Caco-2 (cell line): Measurements from ENCODE around the gene MEG3. TPM values are rescaled to one million over a fixed set of nuclear protein-coding genes. Genes with fewer than 3 reads are reported as not detected.

ENCODE experiments used
- BruUV-seq: library from RNA; stranded (reverse); fragments of 400-500 nt; replicated peaks from 2 replicates; lab custom pipeline; 2021; lab: Mats Ljungman, UMichigan
- CTCF ChIA-PET: fragments of 300-600 bp; sonication (Branson Sonifier 250); formaldehyde crosslinking; loops from one replicate; lab custom pipeline; 2022; ENCODE audit warnings: antibody characterized with exemption; lab: Charles Lee
- POLR2A ChIA-PET: fragments of 300-600 bp; sonication (Branson Sonifier 250); formaldehyde crosslinking; loops from one replicate; lab custom pipeline; 2022; ENCODE audit warnings: antibody characterized with exemption; lab: Charles Lee
- DNase-seq, 2 experiments: peaks; one replicate each; pipeline versions ENCODE4 v3.0.0 to v3.0.0-alpha.2; 2020 to 2022
- H3K27me3 ChIP-seq: replicated peaks from 2 replicates; pipeline ENCODE4 v1.6.0; 2011; ENCODE audit warnings: low read length; ENCODE audit not compliant: control insufficient read depth, insufficient read depth
- H3K36me3 ChIP-seq: 2 replicates; pipeline ENCODE4 v1.5.1; 2011; ENCODE audit warnings: low read length; ENCODE audit not compliant: control insufficient read depth, insufficient read depth
- H3K4me1 ChIP-seq: fragments of 250-450 bp; sonication (Bioruptor Pico); 2 replicates; pipeline ENCODE4 v1.5.1; 2020; ENCODE audit warnings: mild to moderate bottlenecking
- H3K4me3 ChIP-seq: 2 replicates; pipeline ENCODE4 v1.5.1; 2011; ENCODE audit warnings: low read depth, mild to moderate bottlenecking, control low read depth, low read length
- H3K9me3 ChIP-seq: fragments of 250-450 bp; sonication (Bioruptor Pico); 2 replicates; pipeline ENCODE4 v1.5.1; 2020; ENCODE audit warnings: mild to moderate bottlenecking, moderate library complexity
- H3K27ac Mint-ChIP-seq: one replicate; pipeline ENCODE4 v1.8.0; 2022; ENCODE audit warnings: mixed read lengths; ENCODE audit not compliant: unreplicated experiment
- H3K27me3 Mint-ChIP-seq: one replicate; pipeline ENCODE4 v1.8.0; 2022; ENCODE audit warnings: mixed read lengths; ENCODE audit not compliant: insufficient read depth, unreplicated experiment
- H3K36me3 Mint-ChIP-seq: one replicate; pipeline ENCODE4 v1.8.0; 2022; ENCODE audit warnings: mild to moderate bottlenecking, mixed read lengths; ENCODE audit not compliant: insufficient read depth, unreplicated experiment
- H3K4me1 Mint-ChIP-seq: one replicate; pipeline ENCODE4 v1.8.0; 2022; ENCODE audit warnings: low read depth, mixed read lengths; ENCODE audit not compliant: unreplicated experiment
- H3K4me3 Mint-ChIP-seq: one replicate; pipeline ENCODE4 v1.8.0; 2022; ENCODE audit warnings: mild to moderate bottlenecking, moderate library complexity, mixed read lengths; ENCODE audit not compliant: unreplicated experiment
- H3K9me3 Mint-ChIP-seq: one replicate; pipeline ENCODE4 v1.8.0; 2022; ENCODE audit warnings: mixed read lengths; ENCODE audit not compliant: unreplicated experiment
- CTCF ChIP-seq, 2 experiments: fragments of 200-600 bp in 1 of 2; IDR thresholded peaks; 1 replicate in 1 of 2; 2 replicates in 1 of 2; pipeline versions ENCODE4 v1.5.1 to v1.8.0; 2011 to 2022; ENCODE audit warnings: antibody characterized with exemption in 1 of 2, control low read depth in 1 of 2, inconsistent platforms in 1 of 2, low read depth in 1 of 2, low read length in 1 of 2, mild to moderate bottlenecking in 1 of 2, moderate library complexity in 1 of 2; ENCODE audit not compliant: insufficient read depth in 1 of 2, severe bottlenecking in 1 of 2, unreplicated experiment in 1 of 2
- intact Hi-C: fragments of 100-400 bp; cut with micrococcal nuclease; formaldehyde crosslinking; loops from one replicate; pipeline ENCODE4 v1.10.0; 2022; ENCODE audit not compliant: unreplicated experiment
- total RNA-seq: library from RNA; stranded (reverse); gene quantifications from 2 replicates; pipeline ENCODE4 v1.2.3, GENCODE V29; 2022

MEG3 gene
- total RNA-seq, 1 experiment from 2014 or later: not detected

GRCh38 chr14:100839681-100840111, 13.8 kb downstream of the MEG3 start:
- intact Hi-C loops: no loop called here
- H3K4me3 Mint-ChIP-seq: no peak overlapping the region
- ChIA-PET POLR2A (no interaction called here), CTCF (interaction anchor here (0.7 kb wide), 1 partner anchor 645 kb away, joined by 3 read pairs; no protein-coding TSS in a partner anchor)
- DNase-seq: no peak
- TF ChIP-seq CTCF (IDR thresholded peaks at IDR 0.05; ENCODE audit: insufficient read depth in 1 of 2, low read depth in 1 of 2, low read length in 1 of 2, severe bottlenecking in 1 of 2, unreplicated experiment in 1 of 2): no peak
- Histone ChIP-seq H3K4me1 (no peaks in the 10 kb centered on the region), H3K4me3 (no peak overlapping the region), H3K27me3 (no peaks in the 10 kb centered on the region), H3K9me3 (no peaks in the 10 kb centered on the region), H3K36me3 (no peaks in the 10 kb centered on the region)
- H3K4me1 Mint-ChIP-seq: peaks cover 7% of the 10 kb centered on the region
- H3K27me3 Mint-ChIP-seq: no peaks in the 10 kb centered on the region
- H3K9me3 Mint-ChIP-seq: no peaks in the 10 kb centered on the region
- H3K27ac Mint-ChIP-seq: no peak overlapping the region
- H3K36me3 Mint-ChIP-seq: no peaks in the 10 kb centered on the region
- BruUV-seq: no TSS peak

DNA sequence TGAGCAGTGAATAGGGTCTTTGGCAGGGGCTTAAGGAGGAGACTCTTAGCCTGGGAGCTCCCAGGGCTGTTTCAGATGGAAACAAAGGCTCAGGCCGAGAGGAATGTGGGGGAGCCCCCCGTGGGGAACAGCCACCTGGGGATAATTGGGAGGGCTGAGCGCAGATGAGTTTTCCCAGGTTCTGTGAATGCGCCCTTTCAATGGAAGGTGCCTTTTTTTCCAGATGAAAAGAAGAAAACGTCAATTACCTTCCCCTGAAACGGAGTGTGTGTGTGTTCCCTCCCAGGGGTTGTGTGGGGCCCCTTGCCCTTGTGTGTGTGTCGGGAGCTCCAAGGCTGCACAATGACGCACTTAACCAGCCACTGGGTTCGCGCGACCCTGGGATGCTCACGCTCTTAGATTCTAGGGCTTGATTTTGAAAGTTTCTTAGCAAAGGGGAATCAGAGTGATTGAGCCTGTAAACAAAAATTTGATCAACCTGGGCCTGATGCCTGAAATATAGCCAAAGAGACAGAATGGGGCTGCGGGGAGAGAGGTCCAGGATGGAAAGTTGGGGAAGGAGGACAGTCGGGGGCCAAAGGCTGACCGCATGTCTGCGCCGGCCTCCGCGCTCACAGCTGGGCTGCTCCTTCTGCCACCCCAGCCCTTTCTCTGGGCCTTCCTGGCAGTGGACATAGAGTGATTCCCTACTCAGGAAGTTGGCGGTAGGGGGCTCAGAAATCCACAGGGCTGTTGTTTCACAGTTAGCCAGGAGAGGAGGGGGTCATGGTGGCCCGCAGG, 14.6 kb downstream of the MEG3 start:
- no peak for DNase-seq
- H3K27me3 Mint-ChIP-seq: no peaks in the 10 kb centered on the region
- no peak for TF ChIP-seq CTCF (IDR thresholded peaks at IDR 0.05; ENCODE audit: insufficient read depth in 1 of 2, low read depth in 1 of 2, low read length in 1 of 2, severe bottlenecking in 1 of 2, unreplicated experiment in 1 of 2)
- H3K4me1 Mint-ChIP-seq: peaks cover 7% of the 10 kb centered on the region
- no peak overlapping the region for H3K4me3 ChIP-seq
- no peaks in the 10 kb centered on the region for H3K9me3 Mint-ChIP-seq
- no peak overlapping the region for H3K4me3 Mint-ChIP-seq
- no peaks in the 10 kb centered on the region for H3K9me3 ChIP-seq
- H3K36me3 Mint-ChIP-seq: no peaks in the 10 kb centered on the region
- ChIA-PET POLR2A (no interaction called here), CTCF (interaction anchor here (0.7 kb wide), 1 partner anchor 645 kb away, joined by 3 read pairs; no protein-coding TSS in a partner anchor)
- no peaks in the 10 kb centered on the region for H3K4me1 ChIP-seq
- H3K27me3 ChIP-seq: no peaks in the 10 kb centered on the region
- no TSS peak for BruUV-seq
- intact Hi-C loops: no loop called here
- no peak overlapping the region for H3K27ac Mint-ChIP-seq
- H3K36me3 ChIP-seq: no peaks in the 10 kb centered on the region

DNA sequence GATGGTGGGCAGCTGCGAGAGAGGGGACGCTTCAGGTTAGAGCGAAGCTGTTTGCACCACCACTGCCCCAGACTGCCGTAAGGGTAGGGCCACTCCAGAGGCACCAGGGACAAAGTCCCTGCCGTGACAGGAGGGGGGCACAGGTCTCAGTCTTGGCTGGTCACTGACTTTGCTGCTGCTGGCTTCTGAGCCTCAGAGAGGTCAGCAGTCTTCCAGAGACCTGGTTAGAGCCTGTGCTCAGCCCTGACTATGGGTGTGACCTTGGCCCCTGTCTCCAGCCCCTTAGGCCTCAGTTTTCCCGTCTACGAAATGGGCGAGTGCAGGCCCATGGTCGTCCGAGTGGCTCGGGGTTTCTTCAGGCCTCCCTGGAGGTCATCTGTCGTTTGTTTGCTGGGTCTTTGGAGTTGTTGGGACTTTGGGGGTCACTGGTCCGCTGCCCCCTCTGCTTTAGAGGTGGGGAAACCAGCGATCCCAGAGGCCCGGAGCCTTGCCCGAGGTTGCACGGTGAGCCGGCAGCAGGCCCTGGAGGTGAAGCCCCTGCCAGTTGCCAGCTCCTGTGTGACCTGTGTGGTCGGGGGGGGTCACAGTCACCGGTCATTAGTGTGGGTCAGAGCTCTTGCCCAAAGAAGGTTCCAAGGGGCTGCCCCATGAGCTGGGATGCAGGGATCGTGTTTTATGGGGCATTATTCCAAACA, 15.3 kb downstream of the MEG3 start:
- no peak overlapping the region for H3K27ac Mint-ChIP-seq

More for the DNA sequence above, 15.3 kb downstream of the MEG3 start:
- no peak overlapping the region for H3K4me3 ChIP-seq
- no peaks in the 10 kb centered on the region for H3K36me3 ChIP-seq
- no peak for DNase-seq
- ChIA-PET CTCF (interaction anchor here (1.1 kb wide), 1 partner anchor 10 kb away, joined by 4 read pairs; no protein-coding TSS in a partner anchor), POLR2A (no interaction called here)
- BruUV-seq: no TSS peak
- Mint-ChIP-seq H3K4me3 (no peak overlapping the region), H3K9me3 (no peaks in the 10 kb centered on the region), H3K36me3 (no peaks in the 10 kb centered on the region), H3K27me3 (no peaks in the 10 kb centered on the region), H3K4me1 (peaks cover 7% of the 10 kb centered on the region)
- intact Hi-C loops: no loop called here
- H3K9me3 ChIP-seq: no peaks in the 10 kb centered on the region
- no peak for TF ChIP-seq CTCF (IDR thresholded peaks at IDR 0.05; ENCODE audit: insufficient read depth in 1 of 2, low read depth in 1 of 2, low read length in 1 of 2, severe bottlenecking in 1 of 2, unreplicated experiment in 1 of 2)
- H3K27me3 ChIP-seq: no peaks in the 10 kb centered on the region
- no peaks in the 10 kb centered on the region for H3K4me1 ChIP-seq
